ENCODE measurements around the gene ZNF521.

The ZNF521 gene

GRCh38 chr18:25225151-25225550, 126.8 kb downstream of the ZNF521 start:
- DNase-seq (ENCODE audit: low spot score): no peak

GRCh38 chr18:25223899-25224886, 127.8 kb downstream of the ZNF521 start:
- no peak for DNase-seq (ENCODE audit: low spot score)

GRCh38 chr18:25223211-25223610, 128.8 kb downstream of the ZNF521 start:
- DNase-seq (ENCODE audit: low spot score): no peak

GRCh38 chr18:25222648-25223047, 129.3 kb downstream of the ZNF521 start:
- DNase-seq (ENCODE audit: low spot score): no peak

GRCh38 chr18:25210622-25211021, 141.3 kb downstream of the ZNF521 start:
- no peak for DNase-seq (ENCODE audit: low spot score)

- no peak for DNase-seq (ENCODE audit: low spot score)
Observed at GRCh38 chr18:25192065-25192464, 159.9 kb downstream of the ZNF521 start.

- DNase-seq (ENCODE audit: low spot score): no peak
Observed at GRCh38 chr18:25190472-25190871, 161.5 kb downstream of the ZNF521 start.

GRCh38 chr18:25189391-25190185, 162.4 kb downstream of the ZNF521 start:
- no peak for DNase-seq (ENCODE audit: low spot score)

GRCh38 chr18:25187521-25188192, 164.3 kb downstream of the ZNF521 start:
- DNase-seq (ENCODE audit: low spot score): no peak

- DNase-seq (ENCODE audit: low spot score): no peak
Observed at GRCh38 chr18:25186871-25187270, 165.1 kb downstream of the ZNF521 start.

GRCh38 chr18:25181993-25182392, 170.0 kb downstream of the ZNF521 start:
- DNase-seq (ENCODE audit: low spot score): no peak

GRCh38 chr18:25181581-25181980, 170.4 kb downstream of the ZNF521 start:
- DNase-seq (ENCODE audit: low spot score): no peak

- DNase-seq (ENCODE audit: low spot score): no peak
Observed at GRCh38 chr18:25180973-25181548, 170.9 kb downstream of the ZNF521 start.

- DNase-seq (ENCODE audit: low spot score): no peak
Observed at GRCh38 chr18:25177631-25178030, 174.3 kb downstream of the ZNF521 start.

- DNase-seq (ENCODE audit: low spot score): no peak
Observed at GRCh38 chr18:25176518-25177042, 175.4 kb downstream of the ZNF521 start.

GRCh38 chr18:25175558-25176517, 176.1 kb downstream of the ZNF521 start:
- no peak for DNase-seq (ENCODE audit: low spot score)

GRCh38 chr18:25174324-25174723, 177.6 kb downstream of the ZNF521 start:
- DNase-seq (ENCODE audit: low spot score): no peak

- no peak for DNase-seq (ENCODE audit: low spot score)
Observed at GRCh38 chr18:25171334-25171733, 180.6 kb downstream of the ZNF521 start.

GRCh38 chr18:25170402-25170801, 181.6 kb downstream of the ZNF521 start:
- no peak for DNase-seq (ENCODE audit: low spot score)

- no peak for DNase-seq (ENCODE audit: low spot score)
Observed at GRCh38 chr18:25169701-25170100, 182.3 kb downstream of the ZNF521 start.
